SIG-M5 (cell line): ENCODE data around the gene DHX38.

Experiments used
- DNase-seq: peaks from one replicate; lab custom pipeline; 2025; lab: John Stamatoyannopoulos, UW

Gene DHX38

DNA sequence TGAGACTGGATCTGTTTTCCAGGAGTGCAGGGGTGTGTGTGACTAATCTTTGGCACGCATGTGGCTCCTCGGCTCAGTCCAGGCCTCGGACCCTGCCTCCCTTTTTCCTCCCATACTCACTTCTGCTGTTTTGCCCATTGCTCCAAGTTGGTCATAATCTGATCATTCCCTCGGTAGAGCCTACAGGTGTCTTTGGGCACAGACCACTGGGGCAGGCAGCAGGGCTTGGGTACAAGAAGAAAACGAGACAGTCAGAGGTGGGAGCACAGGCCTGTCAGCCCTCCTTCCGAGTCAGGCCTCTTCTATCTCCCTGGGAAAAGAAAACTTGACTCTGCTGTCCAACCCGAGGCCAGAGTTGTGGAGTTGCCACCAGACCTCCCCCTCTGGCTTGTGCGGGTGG lies 29.8 kb downstream of the DHX38 start:
- DNase-seq, result no peak

DNA sequence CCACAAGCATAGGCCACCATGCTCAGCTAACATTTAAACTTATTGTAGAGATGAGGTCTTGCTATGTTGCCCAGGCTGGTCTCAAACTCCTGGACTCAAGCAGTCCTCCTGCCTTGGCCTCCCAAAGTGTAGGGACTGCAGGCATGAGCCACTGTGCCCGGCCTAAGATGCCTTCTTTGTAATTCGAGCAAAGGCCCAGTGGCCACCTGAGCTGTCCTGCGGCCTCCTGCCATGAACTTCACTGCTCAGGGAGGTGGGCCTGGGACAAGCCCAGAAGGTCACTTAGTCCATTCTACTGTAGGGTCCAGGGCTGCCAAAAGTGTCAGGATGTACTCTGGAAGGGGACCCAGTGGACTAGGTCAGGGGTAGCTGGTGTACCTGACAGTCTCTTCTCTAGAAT lies 30.5 kb downstream of the DHX38 start:
- DNase-seq, result no peak

DNA sequence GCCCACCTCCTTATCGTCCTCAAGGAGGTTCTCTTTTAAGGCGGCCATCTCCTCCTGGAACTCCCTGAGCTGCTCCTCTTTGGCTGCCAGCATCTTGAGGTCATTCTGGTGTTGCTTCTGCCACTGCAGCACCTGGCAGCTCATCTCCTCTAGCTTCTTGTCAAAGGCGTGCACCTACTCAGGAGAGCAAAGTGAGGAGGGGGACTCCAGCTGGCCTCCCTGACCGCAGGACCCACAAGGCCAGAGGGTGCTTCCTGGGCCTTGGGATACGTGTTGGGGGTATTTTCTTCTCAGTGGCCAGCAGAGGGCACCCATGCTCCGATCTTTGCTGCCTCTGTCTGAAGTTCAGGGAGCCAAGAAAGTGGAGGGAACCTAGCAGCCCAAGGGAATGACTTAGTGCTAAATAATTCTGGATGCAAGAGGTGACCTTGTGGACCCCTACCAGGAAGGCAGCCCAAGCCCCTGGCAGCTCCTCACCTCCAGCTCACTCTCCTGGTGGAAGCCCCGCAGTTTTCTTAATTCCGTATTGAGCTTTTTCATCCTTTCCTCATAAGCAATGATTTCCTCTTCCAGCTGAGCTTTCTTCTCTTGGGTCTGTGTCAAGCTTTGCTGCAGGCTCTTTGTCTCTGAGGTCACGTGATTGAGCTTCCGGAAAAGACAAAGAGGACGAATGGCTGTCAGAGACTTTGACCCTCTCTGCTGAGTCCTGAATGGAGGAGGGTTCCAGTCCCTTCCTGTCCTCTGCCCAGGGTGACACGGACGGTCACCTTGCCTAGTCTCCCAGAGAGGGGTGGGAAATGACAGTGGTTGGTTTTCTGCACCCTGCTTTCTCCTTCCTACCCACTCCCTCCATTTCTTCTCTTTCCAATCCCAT lies 31.4 kb downstream of the DHX38 start:
- DNase-seq, result no peak

DNA sequence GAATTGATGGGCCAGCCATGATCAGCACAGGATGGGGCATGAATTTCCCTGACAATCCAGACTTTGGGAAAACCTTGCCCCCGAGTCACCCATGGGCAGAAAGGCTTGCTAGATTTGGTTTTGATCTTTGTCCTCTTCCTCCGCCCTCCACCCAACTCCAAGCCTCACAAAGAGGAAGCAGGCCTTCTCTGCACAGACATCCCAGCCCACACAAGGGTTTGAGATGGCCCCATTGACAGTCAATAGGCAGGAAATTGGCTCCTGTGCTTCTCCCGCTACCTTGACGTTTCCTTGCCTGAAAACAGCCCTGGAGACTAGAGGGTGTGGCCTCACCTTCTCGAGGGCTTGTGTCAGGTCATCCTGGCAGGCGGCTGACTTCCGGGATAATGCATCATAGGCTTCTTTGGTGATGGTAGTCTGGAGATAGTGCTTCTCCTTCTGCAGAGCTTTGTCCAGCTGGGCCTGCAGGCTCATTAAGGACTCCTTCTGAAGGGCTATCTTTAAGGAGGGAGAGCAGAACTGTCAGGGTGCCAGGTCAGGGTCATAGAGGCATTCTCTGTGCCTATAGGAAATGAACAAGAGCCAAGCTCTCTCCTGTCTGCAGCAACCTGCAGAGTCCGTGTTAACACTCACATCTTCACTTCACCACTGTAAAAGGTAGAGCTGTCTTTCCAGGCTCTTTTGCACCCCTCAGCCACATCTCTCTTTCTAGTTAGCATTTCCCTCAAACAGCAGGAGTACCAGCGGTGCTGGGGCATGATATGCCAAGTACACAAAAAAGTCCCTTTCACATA lies 32.2 kb downstream of the DHX38 start:
- DNase-seq, result no peak

DNA sequence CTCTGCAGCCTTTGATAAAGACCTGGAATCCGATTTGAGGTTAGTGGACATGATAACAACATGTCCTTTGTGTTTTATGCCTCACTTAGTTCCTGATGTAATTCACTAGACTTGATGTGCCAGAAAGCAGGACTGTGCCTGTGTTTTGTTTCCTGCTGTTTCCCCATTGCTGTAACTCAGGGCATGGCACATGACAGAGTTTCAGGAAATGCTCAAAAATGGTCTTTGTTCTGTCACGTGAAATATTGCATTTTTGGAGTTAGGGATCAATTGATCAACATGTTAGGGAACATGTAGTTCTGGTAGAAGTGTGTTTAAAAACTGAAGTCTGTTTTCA lies 32.8 kb downstream of the DHX38 start:
- no peak for DNase-seq

DNA sequence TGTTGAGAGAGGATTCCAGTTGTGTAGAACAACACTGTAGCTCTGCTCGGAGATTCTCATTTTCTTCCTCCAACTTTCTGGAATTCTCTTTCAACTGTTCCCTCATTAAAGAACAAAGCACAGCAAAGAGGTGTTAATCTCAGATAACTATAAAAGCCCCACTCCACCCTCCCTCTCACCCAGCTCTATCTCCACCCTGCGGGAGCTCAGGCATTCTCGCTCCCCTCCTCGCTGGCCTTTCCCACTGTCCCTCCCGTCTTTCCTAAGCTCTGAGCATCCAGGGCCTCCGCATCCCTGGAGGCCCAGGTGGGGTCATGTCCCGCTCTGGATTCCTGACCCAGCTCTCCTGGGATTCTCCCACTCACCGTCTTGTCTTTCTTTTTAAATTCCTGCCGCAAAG lies 35.1 kb downstream of the DHX38 start:
- DNase-seq, result no peak

DNA sequence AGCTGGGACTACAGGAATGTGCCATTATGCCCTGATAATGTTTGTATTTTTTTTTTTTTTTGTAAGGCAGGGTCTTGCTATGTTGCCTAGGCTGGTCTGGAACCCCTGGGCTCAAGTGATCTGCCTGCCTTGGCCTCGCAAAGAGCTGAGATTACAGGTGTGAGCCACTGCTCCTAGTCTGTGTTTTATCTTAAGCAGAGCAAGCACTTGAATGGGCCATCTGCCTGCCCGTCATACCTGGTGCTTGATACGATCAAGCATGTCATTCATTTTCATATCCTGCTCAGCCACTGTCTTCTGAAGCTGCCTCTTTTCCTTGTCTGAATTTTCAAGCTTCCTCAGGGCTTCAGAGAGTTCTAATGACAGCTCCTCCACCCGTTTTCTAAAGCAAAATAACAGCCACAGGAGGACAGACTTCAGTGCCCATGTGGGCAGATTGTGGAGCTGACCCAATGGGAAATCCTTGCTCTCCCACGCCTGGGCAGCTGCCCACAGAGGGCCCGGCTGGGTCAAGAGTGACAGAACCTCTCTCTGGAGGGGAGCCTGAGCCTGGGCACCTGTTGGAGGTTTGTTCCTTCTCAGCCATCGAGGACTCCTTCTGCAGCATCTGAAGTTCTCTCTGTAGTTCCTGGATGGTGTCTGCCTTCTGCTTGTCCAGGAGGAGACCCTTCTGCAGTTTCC lies 36.5 kb downstream of the DHX38 start:
- no peak for DNase-seq

DNA sequence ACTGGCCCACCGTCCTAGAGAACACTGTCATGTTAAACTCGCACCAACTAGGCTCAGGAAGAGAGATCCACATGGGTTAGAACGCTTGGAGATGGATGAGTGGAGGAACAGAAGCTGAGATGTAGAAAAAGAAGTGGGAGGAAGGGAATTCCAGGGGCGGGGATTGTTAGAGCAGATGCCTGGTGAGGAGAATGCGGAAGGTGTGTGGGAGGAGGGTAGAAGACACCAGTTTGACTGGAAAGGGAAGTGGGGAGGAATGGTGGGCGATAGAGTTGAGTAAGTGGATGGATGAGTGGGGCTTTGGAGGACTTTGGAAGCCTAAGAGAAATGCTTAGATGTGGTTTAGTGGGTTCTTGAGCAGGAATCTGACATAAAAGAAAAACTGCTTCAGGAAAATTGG lies 37.4 kb downstream of the DHX38 start:
- no peak for DNase-seq

DNA sequence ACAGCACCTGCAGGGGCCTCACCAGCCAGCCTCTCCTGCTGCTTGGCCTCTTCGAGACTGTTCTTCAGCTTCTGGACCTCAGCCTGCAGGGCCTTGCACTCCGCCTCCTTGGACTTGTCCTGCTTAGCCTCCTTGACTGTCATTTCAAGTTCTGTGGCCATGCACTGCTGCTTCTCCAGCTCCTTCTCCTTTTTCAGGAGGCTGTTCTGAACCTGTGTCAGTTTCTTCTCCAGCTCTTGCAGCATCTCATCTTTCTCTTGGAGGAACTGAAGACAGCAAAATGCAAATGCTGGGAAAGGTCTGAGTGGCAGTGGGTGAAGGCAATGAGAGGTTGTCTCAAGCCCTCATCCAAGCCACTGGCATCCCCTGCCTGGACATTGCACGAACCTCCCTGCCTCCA lies 39.1 kb downstream of the DHX38 start:
- no peak for DNase-seq

DNA sequence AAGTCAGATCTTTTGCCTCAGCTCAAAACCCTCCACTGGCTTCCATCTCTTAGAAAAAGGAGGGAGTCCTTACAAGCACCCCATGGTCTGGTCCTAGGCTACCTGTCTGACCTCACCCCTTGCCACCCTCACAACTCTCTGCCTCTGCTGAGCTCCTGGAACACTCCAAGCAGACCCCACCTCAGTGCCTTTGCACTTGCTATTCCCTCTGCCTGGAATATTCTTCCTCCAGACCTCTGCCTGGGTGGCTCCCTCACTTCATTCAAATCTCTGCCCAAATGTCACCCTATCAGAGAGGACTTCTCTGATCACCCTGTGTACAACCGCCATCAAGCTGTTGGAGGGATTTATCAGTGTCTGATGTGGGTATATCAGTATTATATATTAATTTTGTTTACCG lies 40.9 kb downstream of the DHX38 start:
- no peak for DNase-seq

DNA sequence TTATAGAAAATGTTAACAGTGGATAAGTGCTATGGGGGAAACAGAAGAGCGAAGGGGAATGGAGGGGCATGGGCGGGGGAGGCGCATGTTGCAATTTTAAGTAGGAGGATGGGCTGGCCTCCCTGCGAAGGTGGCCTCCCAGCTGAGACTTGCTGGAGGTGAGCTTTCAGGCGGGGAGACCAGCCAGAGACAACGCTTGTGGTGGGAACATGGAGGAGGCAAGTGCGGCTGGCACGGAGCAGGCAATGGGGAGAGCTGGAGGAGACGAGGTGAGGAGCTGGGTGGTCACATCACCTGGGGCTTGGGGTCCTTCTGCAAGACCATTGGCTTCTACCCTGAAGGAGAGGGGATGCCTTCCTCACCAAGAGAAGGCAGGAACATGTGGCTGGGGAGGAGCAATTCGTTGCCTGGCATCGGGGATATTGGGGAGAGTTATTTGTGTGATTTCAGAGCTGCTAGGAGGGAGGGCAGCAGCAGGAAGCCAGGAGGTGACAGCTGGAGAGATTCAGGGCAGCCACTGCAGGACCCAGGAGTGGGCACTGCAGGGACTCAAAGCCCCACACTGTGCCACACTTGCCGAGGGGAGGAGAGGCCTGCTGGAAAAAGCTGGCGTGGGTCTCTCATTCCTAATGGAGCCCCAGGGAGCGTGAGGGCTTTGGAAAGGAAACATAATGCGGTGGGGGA lies 43.9 kb downstream of the DHX38 start:
- no peak for DNase-seq

DNA sequence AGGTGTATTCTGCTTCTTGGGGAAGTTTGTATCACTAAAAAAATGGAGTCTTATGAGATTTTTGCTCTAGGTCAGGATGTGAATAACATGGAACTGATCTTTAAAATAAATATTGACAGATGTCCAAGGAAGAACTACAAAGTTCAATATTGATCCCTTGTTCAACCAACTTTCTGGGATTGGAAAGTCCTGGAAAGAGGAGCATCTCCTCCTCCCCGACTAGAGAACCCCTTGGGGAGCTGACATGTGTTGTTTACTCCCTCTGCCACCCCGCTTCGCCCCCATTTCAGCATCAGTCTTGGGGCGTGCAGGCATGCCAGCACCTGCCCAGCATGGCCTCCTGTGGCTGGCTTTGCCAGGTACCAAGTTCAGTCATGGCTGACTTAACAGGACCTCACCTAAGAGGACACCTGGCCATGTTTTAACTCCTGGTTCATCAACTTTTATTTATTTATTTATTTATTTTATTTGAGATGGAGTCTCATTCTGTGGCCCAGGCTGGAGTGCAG lies 44.5 kb downstream of the DHX38 start:
- no peak for DNase-seq

DNA sequence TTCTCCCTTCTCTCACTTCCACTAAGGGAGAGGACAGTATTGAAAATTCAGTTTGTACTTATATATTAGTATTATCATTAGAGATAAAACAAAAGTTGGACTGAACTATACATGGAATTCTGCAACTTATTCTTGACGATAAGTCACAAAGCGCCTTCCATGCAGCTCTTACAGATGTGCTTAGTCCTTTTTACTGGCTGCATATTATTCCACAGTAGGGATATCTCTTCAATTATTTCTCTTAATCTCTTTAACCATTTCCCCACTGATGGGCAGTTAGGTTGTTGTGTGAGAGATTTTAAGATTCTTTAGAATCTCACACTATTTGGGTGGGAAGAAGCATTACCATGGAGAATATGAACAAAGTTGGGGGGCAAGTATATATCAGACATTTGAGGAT lies 46.3 kb downstream of the DHX38 start:
- no peak for DNase-seq

DNA sequence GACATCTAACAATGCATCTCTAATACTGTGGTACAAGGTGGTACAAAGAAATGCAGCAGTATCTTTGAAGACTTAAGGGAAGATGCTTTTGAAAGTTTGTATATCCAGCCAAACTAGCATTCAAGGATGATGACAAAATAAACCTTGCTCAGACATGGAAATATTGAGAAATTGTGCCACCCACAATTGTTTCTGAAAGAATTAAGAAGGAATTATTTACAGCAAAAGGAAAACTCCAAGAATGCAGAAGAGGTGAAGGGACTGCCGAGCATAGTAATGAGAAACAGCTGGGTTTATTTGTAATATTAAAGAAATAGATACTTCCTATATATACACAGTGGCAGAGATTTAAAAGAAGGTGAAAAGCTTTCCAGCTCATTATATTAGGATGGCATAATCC lies 48.8 kb downstream of the DHX38 start:
- no peak for DNase-seq

DNA sequence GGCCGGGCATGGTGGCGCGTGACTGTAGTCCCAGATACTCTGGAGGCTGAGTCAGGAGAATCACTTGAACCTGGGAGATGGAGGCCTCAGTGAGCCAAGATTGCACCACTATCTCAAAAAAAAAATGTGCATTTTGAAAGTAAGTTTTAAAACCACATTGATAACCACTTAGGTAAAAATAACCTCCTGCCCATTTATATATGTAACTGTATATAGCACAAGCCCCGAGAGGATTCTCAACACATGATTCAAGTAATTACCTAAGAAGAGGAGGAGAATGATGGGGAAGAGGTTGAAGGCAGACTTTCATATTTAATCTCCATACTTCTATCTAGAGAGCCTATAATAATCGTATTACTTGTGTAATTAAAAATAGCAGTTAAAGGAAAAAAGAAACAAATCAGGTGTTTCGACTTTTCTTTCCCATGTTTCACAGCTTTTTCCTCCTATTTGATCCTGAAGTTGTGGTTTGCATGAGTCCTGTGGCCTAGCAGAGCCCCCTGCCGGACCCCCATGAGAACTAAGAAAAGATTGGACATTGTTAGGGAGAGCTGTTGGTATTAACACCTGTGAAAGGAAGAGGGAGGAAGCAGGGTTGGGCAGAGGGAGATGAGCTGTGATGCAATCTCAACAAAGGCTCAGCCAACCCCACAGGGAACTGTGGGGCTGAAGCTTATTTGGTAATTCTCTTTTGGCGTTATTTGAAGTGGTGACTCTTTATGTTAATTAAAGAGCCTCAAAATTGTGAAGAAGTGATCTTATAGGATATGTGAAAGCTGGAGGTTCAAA lies 56.2 kb downstream of the DHX38 start:
- DNase-seq, result no peak

DNA sequence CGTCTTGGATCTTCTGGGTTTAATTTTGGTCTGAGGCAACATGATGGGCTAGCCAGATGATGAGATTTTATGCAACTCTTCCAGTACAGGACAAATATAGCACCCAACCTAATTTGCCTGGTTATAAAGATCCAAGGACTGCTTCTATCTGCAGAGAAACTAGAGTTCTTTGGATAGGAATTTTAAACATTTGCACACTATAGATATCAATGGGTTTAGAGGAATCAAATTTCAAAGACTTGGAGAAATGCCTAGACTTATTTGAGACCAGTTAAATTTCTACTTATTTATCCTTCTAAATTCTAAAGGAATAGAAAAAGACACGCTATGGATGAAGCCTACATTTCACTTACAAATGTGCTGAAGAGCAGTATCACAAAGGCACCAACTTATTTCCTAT lies 65.7 kb downstream of the DHX38 start:
- DNase-seq, result no peak

DNA sequence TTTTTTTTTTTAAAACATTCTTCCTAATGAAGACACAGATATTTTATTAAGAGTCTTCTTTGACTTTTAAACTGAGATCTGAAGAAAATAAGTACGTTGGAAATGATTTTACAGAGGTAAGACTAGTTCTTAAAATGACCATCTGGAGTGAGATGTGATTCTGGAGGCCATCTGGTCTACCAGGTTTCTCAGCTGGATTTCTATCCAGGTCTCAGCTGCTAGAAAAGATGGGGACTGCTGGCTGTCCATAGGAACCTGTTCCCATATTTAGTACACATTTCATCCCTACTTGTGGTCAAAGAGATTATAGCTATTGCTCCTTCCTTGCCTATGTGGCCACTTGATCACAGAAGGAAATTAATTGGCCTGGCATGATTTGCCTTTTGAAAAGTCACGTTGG lies 66.2 kb downstream of the DHX38 start:
- DNase-seq, result no peak

DNA sequence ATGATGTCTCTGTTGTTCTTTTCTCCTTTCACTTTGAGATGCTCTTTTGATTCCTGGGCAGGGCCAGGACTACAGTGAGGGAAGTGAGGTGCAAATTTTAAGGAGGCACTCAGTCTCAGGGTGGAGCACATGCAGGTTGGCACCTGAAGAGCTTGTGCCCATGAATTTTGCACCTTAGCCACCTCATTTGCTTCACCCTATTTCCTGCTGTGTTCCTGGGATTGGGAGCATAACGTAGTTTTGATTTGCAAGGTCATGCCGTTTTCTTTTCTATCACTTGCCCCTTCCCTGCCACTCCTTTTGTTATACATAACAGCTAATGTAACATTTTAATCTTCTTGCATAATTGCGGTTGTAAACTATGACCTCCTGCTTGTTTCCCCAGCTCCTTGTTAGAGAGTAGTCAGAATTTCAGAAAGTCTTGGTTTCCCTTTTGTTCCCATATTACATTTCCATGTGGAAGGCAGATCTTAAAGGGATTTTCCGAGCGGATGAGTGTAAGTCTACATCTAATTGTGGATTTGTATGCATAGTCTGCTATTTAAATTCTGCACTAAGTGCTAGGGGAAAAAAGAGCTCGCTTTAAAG lies 68.6 kb downstream of the DHX38 start:
- DNase-seq, result no peak
